Kasumi-1 (cell line): Measurements from ENCODE around the gene FUCA1.
"Not testable (repeated sequence)": the region's sequence is repeated elsewhere in the genome, so short reads cannot be mapped to it uniquely, and the experiment has no call there.

Source experiments
- DNase-seq, 2 experiments: peaks; one replicate each; lab custom pipeline; 2025; lab: John Stamatoyannopoulos, UW

Gene FUCA1

DNA sequence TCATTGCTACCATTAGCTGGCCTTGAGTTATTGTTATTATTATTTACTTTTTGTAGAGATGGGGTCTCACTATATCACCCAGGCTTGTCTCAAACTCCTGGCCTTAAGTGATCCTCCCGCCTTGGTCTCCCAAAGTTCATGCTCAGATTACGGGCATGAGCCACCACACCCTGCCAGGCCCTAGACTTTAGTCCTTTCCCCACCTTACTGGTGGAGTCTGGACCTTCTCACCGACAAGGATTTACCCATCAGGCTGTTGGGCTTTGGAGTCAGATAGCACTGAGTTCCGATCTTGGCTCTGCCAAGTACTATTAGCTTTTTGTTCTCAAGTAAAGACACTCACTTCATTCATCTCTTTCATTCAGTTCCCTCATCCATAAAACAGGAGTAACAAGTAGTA lies 27.9 kb upstream of the FUCA1 start:
- DNase-seq: no peak

DNA sequence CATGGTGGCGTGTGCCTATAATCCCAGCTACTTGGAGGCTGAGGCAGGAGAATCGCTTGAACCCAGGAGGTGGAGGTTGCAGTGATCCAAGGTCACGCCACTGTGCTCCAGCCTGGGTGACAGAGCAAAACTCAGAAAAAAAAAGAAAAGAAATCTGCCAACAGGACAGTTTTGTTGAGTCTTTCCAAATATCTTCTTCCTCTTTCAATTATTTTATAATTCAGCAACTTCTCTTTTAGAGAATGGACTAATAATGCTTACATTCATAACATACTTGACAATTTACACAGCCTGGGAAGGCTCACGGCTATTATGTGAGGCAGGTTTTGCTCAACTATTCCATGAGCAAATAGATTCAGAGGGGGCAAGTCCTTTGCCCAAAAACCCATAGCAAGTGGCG lies 27.0 kb upstream of the FUCA1 start:
- DNase-seq: no peak

DNA sequence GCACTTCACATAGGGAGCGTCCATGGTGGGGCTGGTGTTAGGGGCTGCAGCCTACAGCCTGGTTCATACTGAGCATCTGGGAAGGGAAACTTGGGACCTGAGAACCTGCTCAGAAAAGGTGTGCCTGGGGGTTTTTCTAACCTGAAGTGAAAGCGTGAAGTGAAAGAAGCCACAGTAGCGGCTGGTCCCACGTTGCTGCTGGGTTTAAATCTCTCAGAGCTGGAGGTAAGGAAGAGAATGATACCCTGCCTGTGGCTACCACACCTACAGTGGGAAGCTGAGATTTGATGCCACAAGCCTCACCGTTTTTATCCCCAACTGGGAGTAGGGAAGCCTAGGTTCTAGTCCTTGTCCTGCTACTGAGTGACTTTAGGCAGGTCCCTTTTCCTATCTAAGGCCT lies 21.0 kb upstream of the FUCA1 start:
- no peak for DNase-seq

DNA sequence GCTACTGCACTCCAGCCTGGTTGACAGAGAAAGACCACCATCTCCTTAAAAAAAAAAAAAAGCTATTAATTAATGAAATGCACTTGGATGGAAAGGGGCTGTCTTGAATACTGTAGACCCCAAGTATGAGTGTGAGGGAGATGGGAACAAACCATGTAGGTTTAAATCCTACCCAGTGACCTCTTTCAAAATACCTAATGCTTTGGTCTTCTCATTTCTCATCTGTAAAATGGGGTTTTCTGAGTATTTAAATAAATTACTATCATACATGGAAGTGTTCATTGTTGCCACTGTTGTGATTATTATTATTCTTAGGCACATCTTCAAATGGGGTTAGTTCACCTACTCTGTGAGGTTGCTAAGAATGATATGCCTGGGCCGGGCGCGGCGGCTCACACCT lies 17.1 kb upstream of the FUCA1 start:
- no peak for DNase-seq

DNA sequence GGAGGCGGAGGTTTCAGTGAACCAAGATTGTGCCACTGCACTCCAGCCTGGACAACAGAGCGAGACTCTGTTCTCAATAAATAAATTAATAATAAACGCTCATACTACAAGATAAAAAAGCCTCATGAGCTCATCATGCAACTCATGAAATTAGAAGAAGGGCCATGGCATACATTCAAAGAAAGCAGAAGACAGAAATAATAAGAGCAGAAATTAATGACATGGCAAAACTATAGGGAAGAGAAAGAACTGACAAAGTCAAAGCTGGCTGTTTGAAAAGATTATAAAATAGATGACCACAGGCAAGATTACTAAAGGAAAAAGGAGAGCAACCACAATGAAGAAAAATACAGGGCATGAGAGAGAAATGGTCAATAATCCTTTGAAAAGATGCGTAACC lies 14.7 kb upstream of the FUCA1 start:
- no peak for DNase-seq

DNA sequence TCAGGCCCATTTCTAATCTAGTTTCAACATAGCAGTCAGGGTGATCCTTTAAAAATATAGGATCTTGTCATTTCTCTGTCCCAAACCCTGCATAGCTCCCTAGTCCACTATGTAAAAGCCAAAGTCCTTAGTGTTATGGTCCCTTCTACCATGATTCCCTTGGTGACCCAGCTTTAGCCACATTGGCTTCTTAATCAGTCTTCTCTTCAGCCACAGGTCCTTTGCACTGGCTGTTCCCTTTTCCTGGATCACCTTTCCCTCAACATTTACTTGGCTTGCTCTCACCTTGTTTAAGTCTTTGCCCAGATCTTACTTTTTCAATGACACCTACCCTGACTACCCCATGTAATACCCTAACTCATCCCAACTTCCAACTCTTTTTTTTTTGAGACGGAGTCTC lies 11.7 kb upstream of the FUCA1 start:
- DNase-seq: no peak

DNA sequence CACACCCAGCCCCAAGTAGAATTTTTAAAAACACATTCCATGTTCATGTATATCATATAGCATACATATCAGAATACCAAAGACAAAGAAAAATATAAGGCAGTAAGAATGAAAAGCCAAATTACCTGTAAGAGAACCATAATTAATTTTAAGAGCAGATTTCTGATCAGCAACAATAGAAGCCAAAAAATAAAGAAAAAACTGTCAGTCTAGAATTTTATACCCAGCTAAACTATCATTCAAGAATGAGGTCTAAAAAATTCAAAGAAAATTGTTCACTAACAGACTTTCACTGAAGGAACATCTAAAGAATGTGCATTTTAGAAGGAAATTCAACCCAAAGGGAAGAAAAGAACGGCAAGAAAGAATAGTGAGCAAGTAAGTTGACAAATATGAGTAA lies 10.6 kb upstream of the FUCA1 start:
- DNase-seq: no peak

DNA sequence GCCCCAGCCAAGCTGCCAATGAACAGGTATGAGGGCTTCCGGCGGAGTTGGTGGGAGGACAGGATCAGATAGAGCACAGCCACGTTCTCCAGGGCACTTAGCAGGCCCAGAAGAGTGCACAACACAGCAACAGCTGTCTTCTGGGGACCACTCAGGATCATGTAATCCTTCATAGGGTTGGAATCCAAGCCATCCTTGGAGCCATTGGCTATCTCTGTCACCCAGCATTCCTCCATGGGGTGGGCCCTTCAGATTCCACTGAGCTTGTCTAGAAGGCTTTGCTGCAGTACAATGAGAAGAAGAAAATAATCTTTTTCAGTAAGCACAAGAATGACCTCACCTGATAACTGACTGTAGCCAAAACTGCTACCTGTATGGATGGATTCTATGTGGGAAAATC lies 7.3 kb upstream of the FUCA1 start:
- DNase-seq: no peak

DNA sequence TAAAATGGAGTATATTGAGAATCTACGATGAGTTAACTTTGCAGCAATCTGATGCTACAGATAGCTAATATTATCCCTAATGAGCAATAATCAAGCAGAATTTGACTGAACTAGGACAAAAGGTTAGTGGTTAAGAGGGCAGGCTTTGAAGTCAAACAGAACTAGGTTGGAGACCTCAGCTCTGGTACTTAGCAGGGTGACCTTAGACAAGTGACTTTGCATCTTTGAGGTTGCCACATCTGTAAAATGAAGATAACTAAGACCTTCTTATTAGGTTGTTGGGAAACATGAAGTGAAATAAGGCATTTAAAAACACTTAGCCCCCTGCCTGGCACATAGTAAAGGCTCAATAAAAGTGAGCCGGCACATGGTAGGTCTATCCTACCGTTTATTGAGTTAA lies 4.3 kb upstream of the FUCA1 start:
- DNase-seq: no peak

DNA sequence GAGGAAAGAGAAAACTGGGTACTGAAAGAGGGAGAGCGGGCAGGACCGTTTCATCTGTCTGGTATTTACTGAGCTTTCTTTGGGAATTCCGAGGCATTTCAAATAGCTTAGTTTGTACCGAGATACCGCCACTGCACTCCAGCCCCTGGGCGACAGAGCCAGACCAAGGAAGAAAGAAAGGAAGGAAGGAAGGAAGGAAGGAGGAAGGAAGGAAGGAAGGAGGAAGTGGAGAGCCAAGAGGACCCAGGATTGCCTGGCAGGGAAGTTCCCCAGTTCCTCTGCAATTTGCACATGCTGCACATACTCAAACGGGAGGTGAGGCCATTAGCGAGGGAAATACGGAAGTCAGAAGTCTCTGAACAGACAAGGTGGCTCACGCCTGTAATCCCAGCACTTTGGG lies 961 bp upstream of the FUCA1 start:
- DNase-seq: no peak

DNA sequence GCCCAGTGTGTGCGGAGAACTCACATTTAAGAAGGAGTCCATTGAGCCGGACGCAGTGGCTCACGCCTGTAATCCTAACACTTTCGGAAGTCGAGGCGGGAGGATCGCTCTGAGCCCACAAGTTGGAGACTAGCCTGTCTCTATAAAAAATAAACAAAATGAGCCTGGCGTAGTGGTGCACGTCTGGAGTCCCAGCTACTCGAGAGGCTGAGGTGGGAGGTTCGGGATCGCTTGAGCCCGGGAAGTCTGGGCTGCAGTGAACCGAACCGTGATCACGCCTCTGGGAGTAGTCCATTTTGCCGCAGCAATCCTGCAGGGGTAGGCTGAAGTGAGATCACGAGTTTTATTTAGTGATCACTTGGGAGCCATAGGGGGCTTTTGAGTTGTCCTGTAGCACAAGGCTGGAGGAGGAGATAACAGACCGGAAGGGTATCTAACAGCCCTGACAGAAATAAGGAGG lies 497 bp upstream of the FUCA1 start:
- no peak for DNase-seq

DNA sequence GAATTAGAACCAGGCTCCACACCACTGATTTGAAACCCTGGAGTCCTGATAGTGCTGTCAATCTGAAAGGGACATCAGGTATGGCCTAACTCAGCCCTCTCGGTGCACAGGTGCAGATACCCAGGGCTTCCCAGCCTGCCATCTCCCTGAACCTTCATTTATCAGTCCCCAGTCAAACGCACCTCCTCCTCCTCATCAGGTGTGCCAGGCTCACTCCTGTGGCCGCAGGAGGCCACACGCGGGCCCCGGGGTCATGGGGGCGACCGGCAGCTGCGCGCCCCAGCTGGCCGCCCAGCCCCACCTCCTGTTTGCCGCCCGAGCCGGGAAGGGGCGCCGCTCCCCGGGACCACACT lies 572 bp downstream of the FUCA1 start:
- DNase-seq: no peak

DNA sequence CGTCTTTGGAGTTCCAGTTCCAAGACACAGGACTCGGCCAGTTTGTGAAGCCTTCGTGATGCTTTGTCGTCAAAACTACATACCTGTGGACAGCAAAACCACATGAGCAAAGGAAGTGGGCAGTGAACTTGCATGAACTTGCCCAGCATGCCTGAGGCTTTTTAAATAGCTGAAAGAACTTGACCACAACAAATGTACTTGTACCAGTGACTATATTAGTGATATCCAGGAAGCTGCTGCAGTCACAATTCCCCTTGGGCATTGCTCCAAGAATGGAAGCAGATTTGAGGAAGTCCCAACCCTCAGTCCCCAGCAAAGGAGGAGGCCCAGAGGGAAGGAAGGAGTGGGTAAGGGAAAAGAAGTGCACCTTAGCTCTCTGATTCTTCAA lies 2.6 kb downstream of the FUCA1 start:
- DNase-seq: peak; percentile 46 to 51

DNA sequence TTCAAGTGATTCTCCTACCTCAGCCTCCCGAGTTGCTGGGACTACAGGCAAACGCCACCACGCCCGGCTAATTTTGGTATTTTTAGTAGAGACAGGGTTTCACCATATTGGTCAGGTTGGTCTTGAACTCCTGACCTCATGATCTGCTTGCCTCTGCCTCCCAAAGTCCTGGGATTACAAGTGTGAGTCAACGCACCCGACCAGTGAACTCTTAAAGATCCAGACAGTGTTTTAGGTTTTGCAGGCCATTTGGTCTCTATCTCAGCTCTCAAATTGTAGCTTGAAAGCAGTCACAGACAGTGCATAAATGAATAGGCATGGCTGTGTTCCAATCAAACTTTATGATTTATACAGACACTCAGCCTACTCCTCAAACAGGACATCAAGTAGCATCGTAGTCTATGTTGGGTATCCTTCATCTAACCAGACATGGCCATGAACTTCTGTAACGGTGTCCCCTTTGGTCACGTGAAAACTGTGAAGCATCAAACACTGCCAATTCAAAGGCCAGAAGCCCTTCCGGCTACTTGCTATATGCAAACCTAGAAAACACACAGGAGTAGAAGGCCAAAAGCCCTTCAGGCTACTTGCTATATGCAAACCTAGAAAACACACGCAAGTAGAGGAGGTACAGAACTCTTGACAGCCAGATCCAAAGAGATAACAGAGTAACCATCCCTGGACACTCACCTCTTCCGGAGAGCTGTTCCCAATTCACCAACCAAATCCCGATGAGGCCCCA lies 3.1 kb downstream of the FUCA1 start:
- no peak for DNase-seq

DNA sequence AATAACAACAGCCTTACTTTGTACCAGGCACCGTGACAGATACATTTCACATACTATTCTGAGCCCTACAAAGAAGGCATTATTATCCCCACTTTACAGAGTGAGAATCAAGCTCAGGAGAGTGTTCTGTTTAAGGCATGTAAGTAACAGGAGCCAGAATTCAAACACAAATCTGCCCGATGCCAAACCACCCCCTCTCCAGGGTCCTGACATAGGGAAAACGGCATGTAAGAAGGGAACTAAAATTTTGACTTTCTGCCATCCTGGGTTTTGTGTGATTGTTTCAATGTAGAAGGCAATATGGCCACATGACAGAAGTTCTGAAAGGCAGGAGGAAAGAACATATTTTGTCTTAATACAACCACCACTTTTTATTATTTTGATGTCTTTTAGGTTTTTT lies 5.5 kb downstream of the FUCA1 start:
- no peak for DNase-seq

DNA sequence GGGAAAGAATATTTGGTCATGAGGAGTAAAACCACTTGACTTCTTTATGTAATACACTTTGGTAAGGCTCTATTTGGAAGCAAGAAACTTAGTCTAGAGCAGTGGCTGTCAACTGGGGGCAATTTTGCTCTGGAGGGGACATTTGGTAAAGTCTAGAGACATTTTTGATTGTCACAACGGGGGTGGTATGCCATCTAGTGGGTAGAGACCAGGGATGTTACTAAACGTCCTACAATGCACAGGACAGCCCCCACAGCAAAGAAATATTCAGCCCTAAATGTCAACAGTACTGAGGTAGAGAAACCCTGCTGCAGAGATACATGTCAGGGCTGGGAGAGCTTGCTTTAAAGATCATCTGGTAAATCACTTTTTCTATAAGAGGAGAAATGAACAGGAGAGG lies 13.5 kb downstream of the FUCA1 start:
- peak; percentile 41 to 51 for DNase-seq

DNA sequence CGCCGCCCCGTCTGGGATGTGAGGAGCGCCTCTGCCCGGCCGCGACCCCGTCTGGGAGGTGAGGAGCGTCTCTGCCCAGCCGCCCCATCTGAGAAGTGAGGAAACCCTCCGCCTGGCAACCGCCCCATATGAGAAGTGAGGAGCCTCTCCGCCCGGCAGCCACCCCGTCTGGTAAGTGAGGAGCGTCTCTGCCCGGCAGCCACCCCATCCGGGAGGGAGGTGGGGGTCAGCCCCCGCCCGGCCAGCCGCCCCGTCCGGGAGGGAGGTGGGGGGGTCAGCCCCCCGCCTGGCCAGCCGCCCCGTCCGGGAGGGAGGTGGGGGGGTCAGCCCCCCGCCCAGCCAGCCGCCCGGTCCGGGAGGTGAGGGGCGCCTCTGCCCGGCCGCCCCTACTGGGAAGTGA lies 15.0 kb downstream of the FUCA1 start:
- DNase-seq: not testable (repeated sequence)

DNA sequence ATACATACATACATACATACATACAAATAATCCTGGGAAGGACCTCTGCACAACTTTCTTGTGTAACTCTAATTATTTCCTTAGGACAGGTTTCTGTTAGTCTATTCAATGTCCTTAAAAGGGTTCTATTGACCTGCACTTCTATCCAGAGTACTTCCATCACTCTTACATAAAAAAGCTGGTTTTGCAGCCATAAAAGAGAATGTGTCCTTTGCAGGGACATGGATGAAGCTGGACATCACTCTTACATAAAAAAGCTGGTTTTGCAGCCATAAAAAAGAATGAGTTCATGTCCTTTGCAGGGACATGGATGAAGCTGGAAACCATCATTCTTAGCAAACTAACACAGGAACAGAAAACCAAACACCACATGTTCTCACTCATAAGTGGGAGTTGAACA lies 16.7 kb downstream of the FUCA1 start:
- DNase-seq: not testable (repeated sequence)

DNA sequence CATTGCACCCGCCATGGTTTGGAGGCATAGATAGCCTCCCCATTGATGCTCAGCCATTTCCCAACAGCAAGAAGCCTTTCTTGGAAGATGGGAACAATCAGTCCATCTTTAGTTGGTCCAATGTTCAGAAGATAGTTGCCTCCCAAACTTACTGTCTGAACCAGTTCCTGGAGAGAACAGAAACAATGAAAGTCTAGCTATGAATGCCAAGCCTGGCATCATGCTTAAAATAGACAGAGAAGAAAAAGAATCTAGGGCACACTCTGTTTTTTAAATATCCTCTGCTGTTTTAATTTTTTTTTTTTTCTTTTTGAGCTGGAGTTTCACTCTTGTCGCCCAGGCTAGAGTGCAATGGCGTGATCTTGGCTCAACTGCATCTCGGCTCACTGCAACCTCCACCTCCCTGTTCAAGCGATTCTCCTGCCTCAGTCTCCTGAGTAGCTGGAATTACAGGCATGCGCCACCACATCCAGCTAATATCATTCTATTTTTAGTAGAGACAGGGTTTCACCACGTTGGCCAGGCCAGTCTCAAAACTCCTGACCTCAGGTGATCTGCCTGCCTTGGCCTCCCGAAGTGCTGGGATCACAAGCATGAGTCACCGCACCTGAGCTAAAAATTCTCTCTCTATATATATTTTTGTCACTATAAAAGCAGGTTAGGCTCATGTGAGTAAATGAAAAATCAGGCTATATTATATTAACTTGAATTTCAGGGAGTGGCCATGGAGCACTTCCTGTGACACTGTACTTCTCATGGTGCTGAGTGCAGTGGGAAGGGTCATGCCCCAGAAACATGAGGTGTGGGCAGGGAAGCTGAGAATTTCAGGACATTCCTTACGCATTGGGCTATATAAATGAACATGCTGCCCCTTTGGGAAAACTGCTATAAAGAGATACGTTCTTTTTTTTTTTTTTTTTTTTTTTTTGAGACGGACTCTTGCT lies 19.1 kb downstream of the FUCA1 start:
- DNase-seq: no peak

DNA sequence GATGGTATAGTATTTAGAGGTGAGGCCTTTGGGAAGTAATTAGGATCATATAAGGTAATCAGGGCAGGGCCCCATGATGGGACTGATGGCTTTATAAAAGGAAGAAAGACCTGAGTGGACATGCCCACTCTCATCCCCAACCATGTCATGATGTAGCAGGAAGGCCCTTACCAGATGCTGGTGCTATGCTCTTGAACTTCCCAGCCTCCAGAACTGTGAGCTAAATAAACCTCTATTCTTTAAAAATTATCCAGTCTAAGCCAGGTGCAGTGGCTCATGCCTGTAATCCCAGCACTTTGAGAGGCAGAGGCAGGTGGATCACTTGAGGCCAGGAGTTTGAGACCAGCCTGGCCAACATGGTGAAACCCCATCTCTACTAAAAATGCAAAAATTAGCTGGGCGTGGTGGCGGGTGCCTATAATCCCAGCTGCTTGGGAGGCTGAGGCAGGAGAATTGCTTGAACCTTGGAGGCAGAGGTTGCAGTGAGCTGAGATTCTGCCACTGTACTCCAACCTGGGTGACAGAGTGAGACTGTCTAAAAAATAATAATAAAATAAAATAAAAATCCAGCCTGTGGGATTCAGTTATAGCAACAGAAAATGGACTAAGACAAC lies 20.5 kb downstream of the FUCA1 start:
- DNase-seq: not testable (repeated sequence)

DNA sequence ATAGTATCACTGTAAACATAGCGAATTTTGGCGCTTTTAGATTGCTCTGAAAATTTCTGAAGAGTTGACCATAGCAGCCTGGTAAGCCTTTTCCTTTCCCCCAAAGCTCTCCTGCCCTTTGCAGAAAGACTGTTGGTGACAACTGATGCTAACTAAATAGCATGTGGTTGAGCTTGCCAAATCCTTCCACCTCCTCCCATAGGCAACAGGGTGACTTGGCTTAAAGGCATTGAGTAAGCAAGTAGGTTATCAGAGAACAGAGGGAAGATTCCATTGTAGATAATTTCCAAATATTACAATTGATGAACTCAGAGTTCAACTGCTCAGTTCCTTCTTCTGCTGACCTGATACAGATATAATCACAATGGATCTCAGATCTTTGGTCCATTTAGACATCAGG lies 22.9 kb downstream of the FUCA1 start:
- no peak for DNase-seq

DNA sequence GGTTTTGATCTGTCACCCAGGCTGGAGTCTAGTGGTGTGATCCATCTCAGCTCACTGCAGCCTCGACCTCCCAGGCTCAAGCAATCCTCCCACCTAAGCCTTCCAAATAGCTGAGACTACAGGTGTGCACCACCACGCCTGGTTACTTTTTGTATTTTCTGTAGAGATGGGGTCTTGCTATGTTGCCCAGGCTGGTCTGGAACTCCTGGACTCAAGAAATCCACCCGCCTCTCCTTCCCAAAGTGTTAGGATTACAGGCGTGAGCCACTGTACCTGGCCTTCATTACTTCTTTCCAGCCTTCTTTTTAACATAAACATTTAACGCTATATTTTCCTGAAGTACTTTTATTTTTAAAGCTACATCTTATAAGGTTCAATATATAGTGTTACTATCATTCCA lies 24.4 kb downstream of the FUCA1 start:
- DNase-seq: no peak

DNA sequence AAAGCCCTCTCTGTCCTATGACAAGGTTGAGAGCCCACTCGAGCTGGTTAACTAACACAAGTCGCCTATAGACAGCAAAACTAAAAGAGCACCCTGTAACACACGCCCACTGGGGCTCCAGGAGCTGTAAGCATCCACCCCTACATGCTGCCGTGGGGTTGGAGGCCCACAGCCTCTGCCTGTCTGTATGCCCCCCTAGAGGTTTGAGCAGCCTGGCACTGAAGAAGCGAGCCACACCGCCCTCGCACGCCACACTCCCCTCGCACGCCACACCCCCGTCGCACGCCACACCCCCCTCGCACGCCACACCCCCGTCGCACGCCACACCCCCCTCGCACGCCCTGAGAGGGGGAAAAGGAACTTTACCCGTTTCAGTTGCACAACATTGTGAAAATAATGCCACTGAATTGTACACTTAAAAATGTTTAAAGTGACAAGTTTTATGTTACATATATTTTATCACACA lies 29.7 kb downstream of the FUCA1 start:
- DNase-seq: peak; percentile 66 to 67
